Liver (tissue), 9 donors: ENCODE measurements around the gene SSBP2. TPM values are rescaled to one million over a fixed set of nuclear protein-coding genes. Genes with fewer than 3 reads are reported as not detected.

ENCODE experiments used
- DNase-seq: peaks from one replicate; pipeline ENCODE4 v3.0.0-alpha.2; 2017; ENCODE audit warnings: low spot score
- H3K27ac ChIP-seq, 2 donors: one replicate each; pipeline ENCODE4 v1.7.0; 2013; ENCODE audit warnings: inconsistent platforms in 2 of 2, low read length in 2 of 2, control low read depth in 1 of 2, low read depth in 1 of 2, mild to moderate bottlenecking in 1 of 2
- H3K27me3 ChIP-seq, 4 donors: one replicate each; pipeline versions ENCODE4 v1.6.1 to v1.7.0; 2013; ENCODE audit warnings: low read length in 3 of 4, inconsistent platforms in 1 of 4, mild to moderate bottlenecking in 1 of 4, moderate library complexity in 1 of 4; ENCODE audit not compliant: control insufficient read depth in 4 of 4, insufficient read depth in 4 of 4
- H3K36me3 ChIP-seq, 4 donors: one replicate each; pipeline versions ENCODE4 v1.6.1 to v1.7.0; 2013; ENCODE audit warnings: low read length in 3 of 4, mild to moderate bottlenecking in 3 of 4, low read depth in 1 of 4, moderate library complexity in 1 of 4; ENCODE audit not compliant: control insufficient read depth in 4 of 4, insufficient read depth in 3 of 4
- H3K4me1 ChIP-seq, 4 donors: one replicate each; pipeline versions ENCODE4 v1.6.1 to v1.7.0; 2013; ENCODE audit warnings: low read length in 3 of 4, mild to moderate bottlenecking in 3 of 4, moderate library complexity in 1 of 4; ENCODE audit not compliant: control insufficient read depth in 4 of 4, insufficient read depth in 4 of 4
- H3K4me3 ChIP-seq, 3 donors: one replicate each; pipeline versions ENCODE4 v1.6.1 to v1.7.0; 2013; ENCODE audit warnings: low read length in 3 of 3, control low read depth in 1 of 3, low read depth in 1 of 3, mild to moderate bottlenecking in 1 of 3
- H3K9ac ChIP-seq, 2 donors: one replicate each; pipeline ENCODE4 v1.7.0; 2013; ENCODE audit warnings: low read length in 2 of 2, mild to moderate bottlenecking in 2 of 2, moderate library complexity in 2 of 2, control low read depth in 1 of 2, low read depth in 1 of 2
- H3K9me3 ChIP-seq, 4 donors: one replicate each; pipeline versions ENCODE4 v1.6.1 to v1.7.0; 2013; ENCODE audit warnings: low read length in 3 of 4; ENCODE audit not compliant: control insufficient read depth in 4 of 4
- CTCF ChIP-seq: fragments of 150-350 bp; IDR thresholded peaks from 2 replicates; pipeline ENCODE4 v1.5.1; 2017; ENCODE audit warnings: improper control_type of control experiment, low read depth, low read length; ENCODE audit not compliant: missing input control
- FOXA1 ChIP-seq: IDR thresholded peaks from 2 replicates; pipeline ENCODE4 v1.6.1; 2016; ENCODE audit warnings: antibody characterized with exemption
- GABPA ChIP-seq, 2 donors: IDR thresholded peaks in 1 of 2; conservative IDR thresholded peaks in 1 of 2; 2 replicates each; pipeline ENCODE4 v1.6.1; 2016; ENCODE audit warnings: antibody characterized with exemption in 2 of 2, mild to moderate bottlenecking in 1 of 2, moderate library complexity in 1 of 2
- HNF4A ChIP-seq, 2 donors: conservative IDR thresholded peaks; 2 replicates each; pipeline ENCODE4 v1.6.1; 2016; ENCODE audit warnings: antibody characterized with exemption in 2 of 2, mild to moderate bottlenecking in 2 of 2
- JUND ChIP-seq, 2 donors: IDR thresholded peaks; 2 replicates each; pipeline ENCODE4 v1.6.1; 2016; ENCODE audit warnings: antibody characterized with exemption in 2 of 2
- MAX ChIP-seq: IDR thresholded peaks from 2 replicates; pipeline ENCODE4 v1.6.1; 2016; ENCODE audit warnings: antibody characterized with exemption
- REST ChIP-seq: IDR thresholded peaks from 2 replicates; pipeline ENCODE4 v1.6.1; 2016; ENCODE audit warnings: antibody characterized with exemption, mild to moderate bottlenecking
- SP1 ChIP-seq: IDR thresholded peaks from 2 replicates; pipeline ENCODE4 v1.6.1; 2018; ENCODE audit warnings: antibody characterized with exemption, mild to moderate bottlenecking
- TAF1 ChIP-seq: conservative IDR thresholded peaks from 2 replicates; pipeline ENCODE4 v1.6.1; 2016; ENCODE audit warnings: antibody characterized with exemption, mild to moderate bottlenecking
- YY1 ChIP-seq: IDR thresholded peaks from 2 replicates; pipeline ENCODE4 v1.6.1; 2016; ENCODE audit warnings: antibody characterized with exemption, mild to moderate bottlenecking
- WGBS: extraction: QIAGEN DNeasy Blood & Tissue Kit; methylation state at CpG from one replicate; pipeline ENCODE4 v1.1.7; 2013; 5-methylcytosine and 5-hydroxymethylcytosine counted together
- polyA plus RNA-seq, 2 donors: library from polyadenylated mRNA; stranded (reverse) in 1 of 2; unstranded in 1 of 2; fragments of 200-250 nt in 1 of 2; fragments of >200 nt in 1 of 2; fragmentation: Nextera tagmentation in 1 of 2; extraction: Ambion mirVana in 1 of 2; gene quantifications; one replicate each; pipeline versions ENCODE4 v1.2.1 to v1.2.3, GENCODE V29; 2013 to 2015
- total RNA-seq, 2 donors: library from RNA; depleted of rRNA; stranded (reverse); fragments of >200 nt; gene quantifications; one replicate each; pipeline ENCODE4 v1.2.3, GENCODE V29; 2014
- TF ChIP-seq, protein P1 (sequence below): IDR thresholded peaks from 2 replicates; pipeline ENCODE4 v1.6.1; 2016; ENCODE audit warnings: antibody characterized with exemption
- TF ChIP-seq, protein P2 (sequence below): IDR thresholded peaks from 2 replicates; pipeline ENCODE4 v1.6.1; 2016; ENCODE audit warnings: antibody characterized with exemption
- donor health status: healthy.
- donor health status: healthy.
- donor health status: healthy.
- donor health status: healthy.
- donor health status: healthy.

SSBP2 gene
- total and polyA plus RNA-seq, 4 donors: 2.2 to 10.1 (median 4.1) TPM

DNA sequence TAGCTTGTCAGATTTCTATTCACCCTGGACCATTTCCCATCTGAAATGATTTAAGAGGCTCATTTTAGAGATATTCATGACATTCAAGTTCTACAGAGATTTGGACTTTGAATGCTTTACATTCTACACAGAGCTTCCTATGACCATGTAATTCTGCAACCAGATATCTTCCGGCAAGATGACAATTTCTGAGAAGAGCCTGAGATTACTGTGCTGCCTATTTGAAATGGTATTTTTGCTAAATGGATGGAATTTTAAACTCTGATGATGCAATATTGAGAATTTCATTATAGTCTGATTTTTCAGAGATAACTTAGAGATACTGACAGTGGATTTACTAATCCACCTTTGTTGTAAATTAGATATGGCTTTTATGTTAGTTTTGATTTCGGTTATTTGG is 341.0 kb downstream of the SSBP2 start:
- WGBS: 59% methylated on average over 2 of the region's 2 CpGs
- no peak for DNase-seq
- H3K9ac ChIP-seq: peak overlapping the region in 1 of 2 donors; percentile 7
- H3K27ac ChIP-seq: peak overlapping the region; percentile 18 to 38
- peak overlapping the region in 1 of 3 donors; percentile 36 for H3K4me3 ChIP-seq
- H3K27me3 ChIP-seq: no peaks in the 10 kb centered on the region
- no peak for TF ChIP-seq TAF1
- TF ChIP-seq, protein P1, sequence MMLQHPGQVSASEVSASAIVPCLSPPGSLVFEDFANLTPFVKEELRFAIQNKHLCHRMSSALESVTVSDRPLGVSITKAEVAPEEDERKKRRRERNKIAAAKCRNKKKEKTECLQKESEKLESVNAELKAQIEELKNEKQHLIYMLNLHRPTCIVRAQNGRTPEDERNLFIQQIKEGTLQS: peak; percentile 40
- TF ChIP-seq MAX: no peak
- TF ChIP-seq CTCF: no peak
- no peak for TF ChIP-seq SP1
- TF ChIP-seq FOXA1: no peak
- TF ChIP-seq HNF4A (conservative IDR thresholded peaks at IDR 0.05): no peak
- TF ChIP-seq JUND (IDR thresholded peaks at IDR 0.05): no peak
- no peak for TF ChIP-seq GABPA (IDR thresholded peaks at IDR 0.05 in 1 of 2, conservative IDR thresholded peaks at IDR 0.05 in 1 of 2)
- TF ChIP-seq, protein P2, sequence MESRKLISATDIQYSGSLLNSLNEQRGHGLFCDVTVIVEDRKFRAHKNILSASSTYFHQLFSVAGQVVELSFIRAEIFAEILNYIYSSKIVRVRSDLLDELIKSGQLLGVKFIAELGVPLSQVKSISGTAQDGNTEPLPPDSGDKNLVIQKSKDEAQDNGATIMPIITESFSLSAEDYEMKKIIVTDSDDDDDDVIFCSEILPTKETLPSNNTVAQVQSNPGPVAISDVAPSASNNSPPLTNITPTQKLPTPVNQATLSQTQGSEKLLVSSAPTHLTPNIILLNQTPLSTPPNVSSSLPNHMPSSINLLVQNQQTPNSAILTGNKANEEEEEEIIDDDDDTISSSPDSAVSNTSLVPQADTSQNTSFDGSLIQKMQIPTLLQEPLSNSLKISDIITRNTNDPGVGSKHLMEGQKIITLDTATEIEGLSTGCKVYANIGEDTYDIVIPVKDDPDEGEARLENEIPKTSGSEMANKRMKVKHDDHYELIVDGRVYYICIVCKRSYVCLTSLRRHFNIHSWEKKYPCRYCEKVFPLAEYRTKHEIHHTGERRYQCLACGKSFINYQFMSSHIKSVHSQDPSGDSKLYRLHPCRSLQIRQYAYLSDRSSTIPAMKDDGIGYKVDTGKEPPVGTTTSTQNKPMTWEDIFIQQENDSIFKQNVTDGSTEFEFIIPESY: no peak
- peak; percentile 16 for TF ChIP-seq YY1
- H3K36me3 ChIP-seq: peaks cover 0 to 3% (median 0%) of the 10 kb centered on the region in 4 donors
- no peaks in the 10 kb centered on the region for H3K9me3 ChIP-seq
- peaks cover 4 to 18% (median 13%) of the 10 kb centered on the region in 4 donors for H3K4me1 ChIP-seq

GRCh38 chr5:81409361-81409760 is 341.5 kb downstream of the SSBP2 start:
- Histone ChIP-seq H3K4me1 (peaks cover 4 to 18% (median 13%) of the 10 kb centered on the region in 4 donors), H3K27me3 (no peaks in the 10 kb centered on the region), H3K27ac (peak overlapping the region; percentile 18 to 38), H3K36me3 (peaks cover 0 to under 1% (median 0%) of the 10 kb centered on the region in 4 donors), H3K9ac (no peak overlapping the region), H3K9me3 (no peaks in the 10 kb centered on the region), H3K4me3 (no peak overlapping the region)
- TF ChIP-seq SP1: peak; percentile 5
- TF ChIP-seq REST: no peak
- no peak for DNase-seq
- 59% methylated on average over 2 of the region's 2 CpGs for WGBS
